ENCODE results near the gene ATXN7.

DNA sequence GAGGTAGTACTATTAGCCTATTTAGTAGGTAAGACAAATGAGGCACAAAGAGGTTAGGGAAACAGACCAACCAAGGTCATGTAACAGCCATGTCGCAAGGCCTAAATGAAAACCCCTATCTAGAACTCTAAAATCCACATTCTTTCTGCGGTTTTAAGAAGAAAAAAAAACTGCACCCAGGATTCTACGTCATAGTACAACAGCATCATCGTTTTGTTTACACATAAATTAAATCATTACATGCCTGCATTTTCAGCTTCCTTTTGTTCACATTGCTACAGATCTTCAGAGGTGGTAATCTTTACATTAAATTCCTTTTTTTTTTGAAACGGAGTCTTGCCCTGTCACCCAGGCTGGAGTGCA is 160.2 kb downstream of the ATXN7 start:
- TF ChIP-seq, protein P1, sequence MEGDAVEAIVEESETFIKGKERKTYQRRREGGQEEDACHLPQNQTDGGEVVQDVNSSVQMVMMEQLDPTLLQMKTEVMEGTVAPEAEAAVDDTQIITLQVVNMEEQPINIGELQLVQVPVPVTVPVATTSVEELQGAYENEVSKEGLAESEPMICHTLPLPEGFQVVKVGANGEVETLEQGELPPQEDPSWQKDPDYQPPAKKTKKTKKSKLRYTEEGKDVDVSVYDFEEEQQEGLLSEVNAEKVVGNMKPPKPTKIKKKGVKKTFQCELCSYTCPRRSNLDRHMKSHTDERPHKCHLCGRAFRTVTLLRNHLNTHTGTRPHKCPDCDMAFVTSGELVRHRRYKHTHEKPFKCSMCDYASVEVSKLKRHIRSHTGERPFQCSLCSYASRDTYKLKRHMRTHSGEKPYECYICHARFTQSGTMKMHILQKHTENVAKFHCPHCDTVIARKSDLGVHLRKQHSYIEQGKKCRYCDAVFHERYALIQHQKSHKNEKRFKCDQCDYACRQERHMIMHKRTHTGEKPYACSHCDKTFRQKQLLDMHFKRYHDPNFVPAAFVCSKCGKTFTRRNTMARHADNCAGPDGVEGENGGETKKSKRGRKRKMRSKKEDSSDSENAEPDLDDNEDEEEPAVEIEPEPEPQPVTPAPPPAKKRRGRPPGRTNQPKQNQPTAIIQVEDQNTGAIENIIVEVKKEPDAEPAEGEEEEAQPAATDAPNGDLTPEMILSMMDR (IDR thresholded peaks at IDR 0.05) = no peak
- no peak for TF ChIP-seq POLR2A (IDR thresholded peaks at IDR 0.05)
- TF ChIP-seq EP300 (IDR thresholded peaks at IDR 0.05; ENCODE audit: low read depth) = no peak
- no peak for TF ChIP-seq POLR2AphosphoS5 (IDR thresholded peaks at IDR 0.05)
